Upper lobe of left lung (tissue), 6 donors: ENCODE measurements around the gene NDUFAF2. TPM values are rescaled to one million over a fixed set of nuclear protein-coding genes. Genes with fewer than 3 reads are reported as not detected.

Source experiments
- ATAC-seq, 2 donors: fragments of 200-7000 bp; cut with Tn5 transposase; one replicate each; pipeline ENCODE4 v1.9.1; 2022; ENCODE audit warnings: mild to moderate bottlenecking in 2 of 2, moderate library complexity in 2 of 2; ENCODE audit not compliant: low FRiP score in 2 of 2
- DNase-seq, 2 donors: peaks; one replicate each; pipeline ENCODE4 v3.0.0-alpha.2; 2019 to 2020
- H3K27ac ChIP-seq, 4 donors: fragments of 200-600 bp; sonication (generic); one replicate each; pipeline ENCODE4 v1.5.1; 2016 to 2019
- H3K27me3 ChIP-seq, 4 donors: fragments of 200-600 bp; sonication (generic); one replicate each; pipeline ENCODE4 v1.5.1; 2017 to 2019
- H3K36me3 ChIP-seq, 4 donors: fragments of 200-600 bp; sonication (generic); one replicate each; pipeline ENCODE4 v1.5.1; 2016 to 2019
- H3K4me1 ChIP-seq, 4 donors: fragments of 200-600 bp; sonication (generic); one replicate each; pipeline ENCODE4 v1.5.1; 2018 to 2019
- H3K4me3 ChIP-seq, 4 donors: fragments of 200-600 bp; sonication (generic); one replicate each; pipeline ENCODE4 v1.5.1; 2017 to 2019; ENCODE audit warnings: mild to moderate bottlenecking in 2 of 4, moderate library complexity in 1 of 4
- H3K9me3 ChIP-seq, 4 donors: fragments of 200-600 bp; sonication (generic); one replicate each; pipeline ENCODE4 v1.5.1; 2018 to 2019
- CTCF ChIP-seq, 6 experiments: fragments of 450-650 bp in 4 of 6; fragments of 200-600 bp in 2 of 6; sonication (generic) in 2 of 6; IDR thresholded peaks; one replicate each; pipeline ENCODE4 v1.5.1; 2016 to 2019; ENCODE audit warnings: antibody characterized with exemption in 6 of 6
- EP300 ChIP-seq, 4 donors: sonication (generic); formaldehyde crosslinking; IDR thresholded peaks; one replicate each; pipeline ENCODE4 v1.5.1; 2017; ENCODE audit warnings: antibody characterized with exemption in 4 of 4, control low read depth in 2 of 4
- POLR2A ChIP-seq, 4 donors: fragments of 450-650 bp; IDR thresholded peaks; one replicate each; pipeline ENCODE4 v1.5.1; 2016 to 2017; ENCODE audit warnings: antibody characterized with exemption in 4 of 4, mild to moderate bottlenecking in 2 of 4
- POLR2AphosphoS5 ChIP-seq, 2 donors: sonication (generic); formaldehyde crosslinking; IDR thresholded peaks; one replicate each; pipeline ENCODE4 v1.5.1; 2017; ENCODE audit warnings: antibody characterized with exemption in 2 of 2
- WGBS, 2 donors: methylation state at CpG; one replicate each; pipeline ENCODE4 v1.1.5; 2017 to 2018; 5-methylcytosine and 5-hydroxymethylcytosine counted together
- total RNA-seq, 6 donors: library from RNA; depleted of rRNA in 4 of 6; stranded (reverse); fragments of >200 nt in 4 of 6; gene quantifications; one replicate each; pipeline versions ENCODE4 v1.1.0 to v1.2.1, GENCODE V29; 2016 to 2021
- donor health status: DM: no; HTN: no; CAD: no; lungs with moderate emphysema.
- donor health status: DM: no; HTN: yes; CAD: no; lungs with severe emphysema.

NDUFAF2 gene
- total RNA-seq, 6 donors from 2014 or later = 14.2 to 41.6 (median 20.5) TPM; not detected in 1

DNA sequence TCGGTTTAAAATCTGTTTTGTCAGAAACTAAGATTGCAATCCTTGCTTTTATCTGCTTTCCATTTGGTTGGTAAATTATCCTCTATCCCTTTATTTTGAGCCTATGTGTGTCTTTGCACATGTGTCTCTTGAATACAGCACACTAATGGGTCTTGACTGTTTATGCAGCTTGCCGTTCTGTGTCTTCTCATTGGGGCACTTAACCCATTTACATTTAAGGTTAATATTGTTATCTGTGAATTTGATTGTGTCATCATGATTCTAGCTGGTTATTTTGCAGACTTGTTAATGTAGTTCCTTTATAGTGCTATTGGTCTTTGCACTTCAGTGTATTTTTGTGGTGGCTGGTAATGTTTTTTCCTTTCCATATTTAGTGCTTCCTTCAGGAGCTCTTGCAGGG is 253.6 kb downstream of the NDUFAF2 start:
- Histone ChIP-seq H3K4me1 (no peaks in the 10 kb centered on the region), H3K27me3 (no peaks in the 10 kb centered on the region), H3K36me3 (no peaks in the 10 kb centered on the region), H3K9me3 (peaks cover 0 to 6% (median 0%) of the 10 kb centered on the region in 4 donors), H3K4me3 (no peak overlapping the region), H3K27ac (no peak overlapping the region)
- no peak for ATAC-seq
- WGBS, 2 donors = 92 to 96% methylated on average over 2 of the region's 2 CpGs
- TF ChIP-seq POLR2AphosphoS5 (IDR thresholded peaks at IDR 0.05) (no peak), CTCF (IDR thresholded peaks at IDR 0.05) (no peak), POLR2A (IDR thresholded peaks at IDR 0.05) (no peak), EP300 (IDR thresholded peaks at IDR 0.05) (no peak)
- no peak for DNase-seq

DNA sequence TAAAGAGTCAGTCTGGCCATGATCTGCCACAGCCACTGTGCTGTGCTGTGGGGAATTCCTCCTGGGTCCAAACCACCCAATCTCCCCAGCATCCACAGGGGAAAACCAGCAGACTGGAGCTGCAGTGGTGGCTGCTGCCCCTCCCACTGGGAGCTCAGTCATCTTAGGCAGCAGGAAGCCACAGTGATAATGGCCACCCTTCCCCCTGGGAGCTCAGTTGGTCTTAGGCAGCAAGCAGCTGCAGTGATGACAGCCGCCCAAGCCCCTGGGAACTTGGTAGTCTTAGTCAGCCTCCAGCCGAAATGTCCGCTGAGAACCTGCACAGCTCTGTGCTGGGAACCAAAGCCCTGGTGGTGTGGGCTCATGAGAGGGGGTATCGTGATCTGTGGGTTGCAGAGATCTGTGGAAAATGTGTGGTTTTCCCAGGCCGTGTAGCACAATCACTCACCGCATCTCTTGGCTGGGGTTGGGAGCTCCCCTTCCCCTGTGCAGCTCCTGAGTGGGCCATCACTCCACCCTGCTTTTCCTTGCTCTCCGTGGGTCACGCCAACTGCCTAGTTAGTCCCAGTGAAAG is 255.7 kb downstream of the NDUFAF2 start:
- no peaks in the 10 kb centered on the region for H3K27me3 ChIP-seq

GRCh38 chr5:61202213-61202612 is 257.2 kb downstream of the NDUFAF2 start:
- Histone ChIP-seq H3K27ac (no peak overlapping the region), H3K9me3 (peaks cover 0 to 11% (median 3%) of the 10 kb centered on the region in 4 donors), H3K36me3 (no peaks in the 10 kb centered on the region), H3K27me3 (no peaks in the 10 kb centered on the region), H3K4me3 (no peak overlapping the region), H3K4me1 (no peaks in the 10 kb centered on the region)
- DNase-seq (no peak), ATAC-seq (no peak)
- WGBS, 2 donors = 86 to 88% methylated on average over 2 of the region's 2 CpGs
- TF ChIP-seq POLR2AphosphoS5 (IDR thresholded peaks at IDR 0.05) = no peak
- no peak for TF ChIP-seq POLR2A (IDR thresholded peaks at IDR 0.05)
- no peak for TF ChIP-seq CTCF (IDR thresholded peaks at IDR 0.05)
- TF ChIP-seq EP300 (IDR thresholded peaks at IDR 0.05) = no peak

More for the DNA sequence above, 255.7 kb downstream of the NDUFAF2 start:
- Histone ChIP-seq H3K4me3 (no peak overlapping the region), H3K4me1 (no peaks in the 10 kb centered on the region), H3K9me3 (peaks cover 0 to 8% (median 3%) of the 10 kb centered on the region in 4 donors), H3K36me3 (no peaks in the 10 kb centered on the region), H3K27ac (no peak overlapping the region)
- WGBS, 2 donors = 89 to 94% methylated on average over 4 to 8 of the region's 8 CpGs
- ATAC-seq = no peak
- no peak for TF ChIP-seq POLR2AphosphoS5 (IDR thresholded peaks at IDR 0.05)
- TF ChIP-seq POLR2A (IDR thresholded peaks at IDR 0.05) = no peak
- TF ChIP-seq CTCF (IDR thresholded peaks at IDR 0.05) = no peak
- TF ChIP-seq EP300 (IDR thresholded peaks at IDR 0.05) = no peak
- DNase-seq = no peak

Other genes starting within 250 kb of the NDUFAF2 start
- 1 to 10 TPM in 1 of 6 donors, under 1 TPM in 4, not detected in 1; 0.49 to 3.1 (median 0.72) TPM for gene DEPDC1B, start 245.0 kb upstream of the NDUFAF2 start, total RNA-seq
- 10 to 100 TPM in 2 of 6 donors, 1 to 10 TPM in 4; 1.9 to 17.7 (median 6.7) TPM for gene ELOVL7, start 100.9 kb upstream of the NDUFAF2 start, total RNA-seq
- 10 to 100 TPM in 3 of 6 donors, 1 to 10 TPM in 3; 5.8 to 17.2 (median 11.2) TPM for gene ERCC8, start 135 bp upstream of the NDUFAF2 start, total RNA-seq
- gene SMIM15, start 217.3 kb downstream of the NDUFAF2 start, total RNA-seq = 10 to 100 TPM in 4 of 6 donors, 1 to 10 TPM in 2; 6.4 to 51.1 (median 35.3) TPM